Breast epithelium (tissue), 3 donors: ENCODE measurements around the gene HYLS1.

Experiments
- CTCF ChIP-seq, 3 donors: fragments of 450-650 bp; IDR thresholded peaks; one replicate each; pipeline ENCODE4 v1.5.1; 2016 to 2017; ENCODE audit warnings: antibody characterized with exemption in 3 of 3, mild to moderate bottlenecking in 3 of 3, moderate library complexity in 3 of 3
- POLR2A ChIP-seq: fragments of 450-650 bp; IDR thresholded peaks from one replicate; pipeline ENCODE4 v1.6.1; 2016; ENCODE audit warnings: antibody characterized with exemption, mild to moderate bottlenecking, moderate library complexity
- POLR2AphosphoS5 ChIP-seq, 3 donors: sonication (generic); formaldehyde crosslinking; IDR thresholded peaks; one replicate each; pipeline ENCODE4 v1.6.1; 2017; ENCODE audit warnings: antibody characterized with exemption in 3 of 3

GRCh38 chr11:125892994-125893393, 5.5 kb downstream of the HYLS1 start:
- TF ChIP-seq CTCF (IDR thresholded peaks at IDR 0.05) (no peak), POLR2AphosphoS5 (IDR thresholded peaks at IDR 0.05) (no peak), POLR2A (no peak)
